Activated T-cell treated with anti-CD3 and anti-CD28 coated beads, Interleukin-2, amount 50 U/mL, for 24 hours (primary cell): ENCODE data around the gene TNMD.
A peak's percentile ranks its signal among the peaks of the same experiment; 100 is the strongest.

Experiments used
- DNase-seq: peaks from one replicate; pipeline ENCODE4 v3.0.0-alpha.2; 2020
- H3K27ac Mint-ChIP-seq: 2 replicates; pipeline ENCODE4 v1.8.0; 2020; ENCODE audit warnings: mild to moderate bottlenecking, mixed read lengths
- H3K27me3 Mint-ChIP-seq: 2 replicates; pipeline ENCODE4 v1.8.0; 2020; ENCODE audit warnings: mixed read lengths
- H3K36me3 Mint-ChIP-seq: 2 replicates; pipeline ENCODE4 v1.8.0; 2020; ENCODE audit warnings: low read depth, mixed read lengths
- H3K4me1 Mint-ChIP-seq: 2 replicates; pipeline ENCODE4 v1.8.0; 2020; ENCODE audit warnings: low read depth, mixed read lengths
- H3K4me3 Mint-ChIP-seq: 2 replicates; pipeline ENCODE4 v1.8.0; 2020; ENCODE audit warnings: mild to moderate bottlenecking, moderate library complexity, mixed read lengths
- H3K9me3 Mint-ChIP-seq: 2 replicates; pipeline ENCODE4 v1.8.0; 2020; ENCODE audit warnings: mixed read lengths

TNMD gene

DNA sequence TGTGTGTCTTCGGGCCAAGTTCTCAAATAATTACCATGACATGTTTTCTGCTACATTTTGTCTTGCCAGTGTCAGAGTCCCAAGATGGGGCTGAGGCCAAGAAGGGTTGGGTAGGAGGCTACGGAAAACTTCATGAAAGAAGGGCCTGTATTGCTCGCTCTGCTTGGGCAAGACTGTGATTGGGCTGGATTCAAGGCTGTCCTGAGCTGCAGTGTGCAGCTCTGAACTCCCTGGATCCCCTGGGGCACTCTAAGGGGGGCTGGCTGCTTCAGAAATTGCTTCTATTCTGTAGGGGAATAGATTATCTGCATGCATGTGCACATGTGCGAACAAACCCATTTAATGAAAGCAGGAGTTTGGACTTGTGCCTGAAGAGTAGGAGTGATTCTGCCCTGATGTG lies 38.3 kb downstream of the TNMD start:
- no peak for DNase-seq
- Mint-ChIP-seq H3K4me1 (peaks cover 10% of the 10 kb centered on the region), H3K9me3 (no peaks in the 10 kb centered on the region), H3K4me3 (no peak overlapping the region), H3K27me3 (peaks cover 35% of the 10 kb centered on the region), H3K27ac (no peak overlapping the region), H3K36me3 (no peaks in the 10 kb centered on the region)

DNA sequence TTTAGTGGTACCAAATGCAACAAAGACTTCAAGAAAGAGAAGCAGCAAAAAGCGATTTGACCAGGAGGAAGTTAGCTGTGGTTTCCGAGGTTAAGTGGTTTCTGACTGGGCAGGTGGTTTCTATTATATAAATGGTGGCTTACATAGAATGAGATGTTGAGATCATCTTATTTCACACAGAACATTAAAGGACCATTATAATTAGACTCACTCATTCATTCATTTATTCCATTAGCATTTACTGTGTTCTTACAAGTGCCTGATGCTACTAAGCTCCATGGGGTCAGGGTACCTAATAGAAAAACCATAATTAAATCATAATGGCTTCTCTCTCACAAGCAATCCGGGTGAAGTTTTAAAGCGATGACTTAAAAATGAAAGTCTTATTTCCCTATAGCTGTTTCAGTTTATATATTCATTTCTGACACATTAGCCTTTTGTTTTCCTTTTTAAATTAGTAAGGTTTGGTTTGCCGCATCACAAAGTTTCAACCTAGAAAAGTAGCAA lies 41.3 kb downstream of the TNMD start:
- no peak overlapping the region for H3K4me3 Mint-ChIP-seq

DNA sequence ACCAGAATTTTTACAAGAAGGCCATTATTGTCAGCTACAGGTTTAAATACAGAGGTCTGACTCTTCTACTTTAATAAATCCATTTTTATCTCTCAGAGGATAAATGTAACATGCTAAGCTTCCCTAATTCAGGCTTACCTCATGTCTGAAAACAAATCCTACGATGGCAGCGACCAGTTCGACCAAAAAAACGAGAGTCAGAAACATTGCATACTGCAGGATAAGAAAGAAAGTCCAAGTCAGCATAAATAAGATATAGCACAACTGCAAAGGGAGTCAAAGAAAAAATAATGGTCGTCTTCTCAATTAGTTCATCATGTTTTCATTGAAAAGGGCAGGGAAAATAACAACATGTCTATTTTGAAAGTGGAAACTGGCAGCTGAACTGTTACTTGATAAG lies 50.3 kb downstream of the TNMD start:
- Mint-ChIP-seq H3K27ac (no peak overlapping the region), H3K4me3 (no peak overlapping the region), H3K27me3 (peaks cover 62% of the 10 kb centered on the region)

More for the DNA sequence above, 41.3 kb downstream of the TNMD start:
- Mint-ChIP-seq H3K9me3 (no peaks in the 10 kb centered on the region), H3K4me1 (peaks cover 10% of the 10 kb centered on the region), H3K27me3 (peaks cover 46% of the 10 kb centered on the region), H3K36me3 (no peaks in the 10 kb centered on the region), H3K27ac (peak overlapping the region; percentile 5)
- DNase-seq = no peak

DNA sequence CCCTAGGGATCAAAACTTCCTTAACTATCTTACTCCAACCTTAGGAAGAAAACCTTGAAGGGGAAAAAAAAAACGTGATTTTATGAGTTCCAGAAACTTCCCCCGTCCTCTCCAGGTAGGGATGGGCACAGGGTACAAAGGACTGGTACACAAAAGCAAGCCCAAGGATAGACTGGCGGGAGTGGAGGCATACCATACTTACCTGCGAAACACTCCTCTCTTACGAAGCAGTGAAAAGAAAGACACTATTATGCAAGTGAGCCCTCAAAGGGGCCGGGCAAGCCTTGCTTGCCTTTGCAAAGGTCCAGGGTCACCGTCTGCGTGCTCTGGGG lies 51.2 kb downstream of the TNMD start:
- Mint-ChIP-seq H3K4me3 (peak overlapping the region; percentile 83), H3K9me3 (no peaks in the 10 kb centered on the region), H3K27ac (no peak overlapping the region), H3K36me3 (no peaks in the 10 kb centered on the region), H3K4me1 (peaks cover 6% of the 10 kb centered on the region), H3K27me3 (peaks cover 61% of the 10 kb centered on the region)
- no peak for DNase-seq

More for the DNA sequence above, 50.3 kb downstream of the TNMD start:
- Mint-ChIP-seq H3K4me1 (peaks cover 6% of the 10 kb centered on the region), H3K36me3 (no peaks in the 10 kb centered on the region), H3K9me3 (no peaks in the 10 kb centered on the region)
- DNase-seq = no peak

DNA sequence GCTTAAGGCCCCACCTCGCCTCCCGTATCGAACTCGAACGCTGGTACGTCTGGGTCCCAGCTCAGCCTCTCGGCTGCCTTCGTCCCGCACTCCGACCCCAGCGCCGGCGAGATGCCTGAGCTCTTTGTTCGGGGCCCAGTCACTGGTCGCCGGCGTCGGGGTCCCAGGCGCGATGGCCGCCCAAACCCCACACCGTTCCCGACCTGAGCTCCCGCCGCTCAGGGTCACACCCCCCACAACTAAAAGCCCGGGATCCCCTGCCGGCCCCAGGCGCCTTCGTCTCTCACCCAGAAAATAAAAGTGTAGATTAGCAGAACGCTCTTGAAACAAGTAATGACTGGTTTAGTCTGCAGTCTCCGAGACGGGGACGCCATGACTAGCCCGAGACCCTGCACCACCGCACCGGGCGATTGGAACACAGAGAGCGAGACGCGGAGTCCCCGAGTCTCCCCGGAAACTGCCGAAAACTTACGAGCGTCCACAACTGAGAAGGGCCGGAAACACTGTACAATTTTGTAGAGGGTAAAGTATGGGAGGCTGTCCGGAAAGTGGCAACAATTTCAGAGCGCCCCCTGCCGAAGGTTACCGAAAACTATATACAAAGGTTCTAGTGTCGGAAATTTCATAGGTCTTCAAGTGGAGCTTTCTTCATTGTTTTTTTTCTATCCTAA lies 51.7 kb downstream of the TNMD start, which contains the start of gene TSPAN6:
Gene TSPAN6, minus strand, starts transcription at position 486 of the 671 bp plus-strand sequence. Its CDS starts 112 bp downstream, at position 374.
- no peaks in the 10 kb centered on the region for H3K36me3 Mint-ChIP-seq
- no peaks in the 10 kb centered on the region for H3K9me3 Mint-ChIP-seq
- peak; percentile 78 for DNase-seq
- H3K4me3 Mint-ChIP-seq = peak within 1 kb of the TSS; percentile 83
- H3K4me1 Mint-ChIP-seq = peaks cover 6% of the 10 kb centered on the region
- peak within 1 kb of the TSS; percentile 81 for H3K27ac Mint-ChIP-seq
- peaks cover 66% of the 10 kb centered on the region for H3K27me3 Mint-ChIP-seq

DNA sequence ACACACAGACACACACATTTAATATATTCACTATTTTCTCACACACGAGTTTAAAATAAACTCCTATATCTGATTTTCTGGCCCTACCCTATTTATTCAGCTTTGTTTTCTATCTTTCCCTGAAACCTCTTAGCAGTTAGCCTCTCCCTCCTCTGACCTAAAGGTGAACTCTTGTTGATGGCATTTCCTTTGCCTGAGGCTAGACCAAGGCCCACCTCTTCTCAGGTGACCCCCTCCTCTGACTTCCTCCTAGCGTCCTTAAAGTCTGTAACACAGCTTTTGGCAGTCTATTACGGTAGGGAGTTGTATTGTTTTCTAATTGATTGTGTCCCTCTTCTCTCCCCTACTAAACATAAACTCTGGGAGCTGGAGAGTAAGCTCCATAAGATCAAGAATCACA lies 57.6 kb downstream of the TNMD start:
- Mint-ChIP-seq H3K9me3 (no peaks in the 10 kb centered on the region), H3K27ac (no peak overlapping the region), H3K4me1 (no peaks in the 10 kb centered on the region), H3K4me3 (no peak overlapping the region), H3K36me3 (no peaks in the 10 kb centered on the region), H3K27me3 (peaks cover 73% of the 10 kb centered on the region)
- DNase-seq = no peak

DNA sequence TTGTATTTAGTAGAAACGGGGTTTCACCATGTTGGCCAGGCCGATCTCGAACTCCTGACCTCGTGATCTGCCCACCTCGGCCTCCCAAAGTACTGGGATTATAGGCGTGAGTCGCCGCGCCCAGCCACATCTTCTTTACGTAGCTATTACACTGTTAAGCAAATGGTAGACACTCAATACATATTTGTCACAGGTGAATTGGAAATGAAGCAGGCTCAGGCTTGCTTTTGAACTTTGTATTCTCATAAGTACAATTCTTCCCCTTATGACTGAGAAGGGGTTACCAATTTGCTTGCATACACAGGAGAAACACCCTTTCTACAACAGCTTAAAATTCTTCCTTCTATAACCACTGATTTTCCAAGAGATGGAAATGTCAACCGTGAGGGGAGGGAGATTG lies 58.5 kb downstream of the TNMD start:
- Mint-ChIP-seq H3K4me1 (no peaks in the 10 kb centered on the region), H3K9me3 (no peaks in the 10 kb centered on the region), H3K36me3 (no peaks in the 10 kb centered on the region), H3K27me3 (peaks cover 73% of the 10 kb centered on the region), H3K27ac (no peak overlapping the region), H3K4me3 (no peak overlapping the region)
- no peak for DNase-seq

DNA sequence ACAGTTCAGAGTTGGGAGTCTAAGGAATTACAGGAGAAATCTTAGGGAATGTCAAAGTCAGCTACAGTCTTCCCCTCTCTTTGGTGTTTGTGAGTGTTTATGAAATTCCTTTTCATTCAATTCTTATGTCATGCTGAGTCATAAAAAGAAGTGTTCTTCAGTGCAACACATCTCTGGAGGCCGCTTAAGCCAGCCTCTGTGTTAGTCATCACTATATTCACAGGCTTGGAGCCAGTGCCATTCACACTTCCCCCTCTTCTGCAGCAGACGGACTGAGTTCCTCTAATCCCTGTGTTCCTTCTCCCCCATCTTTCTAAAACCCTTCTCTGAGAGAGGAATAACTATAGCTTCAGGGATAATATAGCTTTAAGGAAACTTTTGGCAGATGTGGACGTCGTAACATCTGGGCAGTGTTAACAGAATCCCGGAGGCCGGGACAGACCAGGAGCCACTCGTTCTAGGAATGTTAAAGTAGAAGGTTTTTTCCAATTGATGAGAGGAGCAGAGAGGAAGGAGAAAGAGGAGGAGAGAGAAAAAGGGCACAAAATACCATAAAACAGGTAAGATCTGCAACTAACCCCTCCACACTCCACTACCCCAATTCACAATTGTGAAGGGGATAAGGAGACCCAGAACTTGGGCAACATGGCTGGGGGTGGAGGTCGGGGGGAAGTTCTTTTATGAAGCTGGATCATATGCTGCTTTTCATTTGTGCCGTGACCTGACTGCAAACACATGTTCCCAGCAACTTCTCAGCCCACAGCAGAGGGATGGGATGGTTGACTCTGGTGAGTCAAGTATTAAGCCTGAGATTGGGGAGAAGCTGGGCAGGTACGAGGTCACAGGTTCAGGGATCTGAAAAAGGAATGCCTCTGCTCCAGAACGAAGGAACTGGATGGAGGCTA lies 59.5 kb downstream of the TNMD start, which contains the start of gene SRPX2:
Gene SRPX2, plus strand, starts transcription at position 244 of the 905 bp plus-strand sequence. CDS start 2,124 bp downstream, outside the sequence.
- Mint-ChIP-seq H3K9me3 (no peaks in the 10 kb centered on the region), H3K4me3 (no peak within 1 kb of the TSS), H3K36me3 (no peaks in the 10 kb centered on the region), H3K27me3 (peaks cover 72% of the 10 kb centered on the region), H3K4me1 (no peaks in the 10 kb centered on the region), H3K27ac (no peak within 1 kb of the TSS)
- no peak for DNase-seq

DNA sequence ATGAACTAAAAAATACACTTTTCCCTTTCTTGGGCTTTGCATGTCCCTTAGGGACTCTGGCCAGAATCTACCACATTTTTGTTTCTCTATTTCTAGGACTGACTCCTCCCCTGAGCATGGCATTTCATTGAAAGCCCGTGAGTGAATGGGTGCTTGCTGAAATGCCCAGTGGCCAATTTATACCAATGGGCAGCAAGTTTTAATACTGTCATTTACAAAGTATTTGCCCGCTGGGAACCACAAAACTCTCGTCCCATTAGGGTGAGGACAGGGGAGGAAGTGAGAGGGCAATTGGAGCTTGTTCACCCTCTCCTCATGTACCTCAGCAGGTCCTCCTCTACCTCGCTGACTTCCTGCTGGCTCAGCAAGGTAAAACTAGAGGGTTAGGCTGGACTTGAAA lies 60.4 kb downstream of the TNMD start:
- no peaks in the 10 kb centered on the region for H3K36me3 Mint-ChIP-seq

DNA sequence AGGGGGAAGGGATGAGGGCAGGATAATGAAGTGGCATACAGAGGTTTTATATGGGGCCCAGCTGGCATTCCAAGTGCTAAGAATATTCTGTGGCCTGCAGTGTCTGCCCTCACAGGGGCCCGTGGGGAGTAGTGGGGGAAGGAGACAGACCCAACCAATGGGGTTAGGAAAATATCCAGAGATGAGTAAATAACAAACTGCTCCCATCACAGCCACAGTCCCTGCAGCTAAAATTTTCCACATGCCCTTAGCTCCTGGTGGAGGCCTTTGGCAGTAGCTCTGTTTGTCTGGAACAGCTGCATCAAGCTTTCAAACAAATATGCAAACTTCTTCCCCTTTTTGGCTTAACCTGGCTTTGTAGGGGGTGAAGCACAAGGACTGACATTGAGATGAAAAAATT lies 62.4 kb downstream of the TNMD start:
- H3K9me3 Mint-ChIP-seq = no peaks in the 10 kb centered on the region
- H3K27ac Mint-ChIP-seq = no peak overlapping the region
- H3K36me3 Mint-ChIP-seq = no peaks in the 10 kb centered on the region
- no peak overlapping the region for H3K4me3 Mint-ChIP-seq
- H3K4me1 Mint-ChIP-seq = no peaks in the 10 kb centered on the region
- peaks cover 54% of the 10 kb centered on the region for H3K27me3 Mint-ChIP-seq
- no peak for DNase-seq

More for the DNA sequence above, 60.4 kb downstream of the TNMD start:
- no peak overlapping the region for H3K27ac Mint-ChIP-seq
- H3K27me3 Mint-ChIP-seq = peaks cover 65% of the 10 kb centered on the region
- H3K9me3 Mint-ChIP-seq = no peaks in the 10 kb centered on the region
- no peak for DNase-seq
- H3K4me1 Mint-ChIP-seq = no peaks in the 10 kb centered on the region
- no peak overlapping the region for H3K4me3 Mint-ChIP-seq

DNA sequence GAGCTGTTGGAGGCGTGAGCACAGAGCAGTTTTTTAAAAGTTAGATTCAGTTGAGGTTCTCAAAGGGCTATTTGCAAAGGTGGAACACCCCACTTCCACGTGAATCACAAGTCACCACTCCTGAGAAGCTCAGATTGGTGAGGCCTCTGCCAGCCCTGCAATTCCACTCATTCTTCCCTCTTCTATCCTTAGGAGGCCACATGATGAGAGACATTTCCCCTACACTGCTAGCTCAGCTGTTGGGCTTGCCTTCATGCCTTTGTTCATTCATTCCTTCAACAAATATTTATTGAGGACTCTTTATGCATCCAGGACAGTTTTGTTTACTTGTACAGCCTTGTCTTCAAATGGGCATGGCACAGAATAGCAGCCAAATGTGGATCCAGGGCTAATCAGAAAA lies 63.0 kb downstream of the TNMD start:
- no peaks in the 10 kb centered on the region for H3K9me3 Mint-ChIP-seq
- H3K36me3 Mint-ChIP-seq = no peaks in the 10 kb centered on the region
- peaks cover 48% of the 10 kb centered on the region for H3K27me3 Mint-ChIP-seq
- no peak overlapping the region for H3K4me3 Mint-ChIP-seq
- no peak for DNase-seq
- H3K27ac Mint-ChIP-seq = no peak overlapping the region
- no peaks in the 10 kb centered on the region for H3K4me1 Mint-ChIP-seq

DNA sequence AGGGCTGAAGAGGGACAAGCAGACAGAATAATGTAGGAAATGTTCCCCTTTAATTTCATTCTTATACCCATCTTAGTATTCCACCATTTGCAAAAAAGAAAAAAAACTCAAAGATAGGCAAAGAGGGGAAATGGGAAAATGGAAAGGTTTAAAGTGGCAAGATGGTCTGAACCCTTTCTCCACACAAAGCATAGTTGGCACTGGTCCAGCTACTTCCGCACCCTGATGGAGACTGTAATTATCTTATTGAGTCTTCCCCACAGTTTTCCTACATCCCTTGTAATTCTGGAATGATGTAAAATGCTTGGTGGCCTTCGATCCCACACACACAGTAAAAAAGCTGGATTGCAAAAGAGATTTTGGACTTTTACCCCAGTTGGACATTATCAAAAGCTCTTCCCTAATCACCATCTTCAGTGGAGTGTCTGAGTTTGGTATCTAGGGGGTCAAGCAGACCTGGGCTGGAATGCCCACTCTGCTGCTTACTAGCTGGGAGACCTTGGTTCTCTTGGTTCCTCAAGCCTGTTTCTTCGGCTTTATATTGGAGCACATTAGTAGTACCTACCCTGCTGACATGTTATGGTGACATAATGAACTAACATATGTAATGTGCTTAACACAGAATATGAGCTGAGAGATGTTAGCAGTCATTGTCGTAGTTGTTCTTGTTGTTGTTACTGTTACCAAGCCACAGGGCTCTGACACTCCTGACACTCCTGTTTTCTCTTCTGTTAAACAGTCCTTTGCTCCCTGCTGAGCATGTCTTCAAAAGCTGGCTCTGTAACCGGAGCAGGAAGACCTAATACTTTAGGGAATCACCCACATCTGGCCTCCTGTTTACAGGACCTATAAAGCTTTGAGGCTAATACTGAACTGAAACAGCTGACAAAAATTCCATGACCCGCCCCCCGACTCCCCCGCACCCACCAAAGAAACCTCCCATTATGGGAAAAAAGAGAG lies 64.0 kb downstream of the TNMD start:
- no peak overlapping the region for H3K27ac Mint-ChIP-seq
- no peak overlapping the region for H3K4me3 Mint-ChIP-seq
- no peak for DNase-seq
- no peaks in the 10 kb centered on the region for H3K9me3 Mint-ChIP-seq
- no peaks in the 10 kb centered on the region for H3K36me3 Mint-ChIP-seq
- no peaks in the 10 kb centered on the region for H3K4me1 Mint-ChIP-seq
- peaks cover 46% of the 10 kb centered on the region for H3K27me3 Mint-ChIP-seq
